ENCODE data around the gene DLG2.
A peak's percentile ranks its signal among the peaks of the same experiment; 100 is the strongest.

The DLG2 gene

GRCh38 chr11:84396521-84396920 is 1230.6 kb downstream of the DLG2 start:
- H3K27ac ChIP-seq (ENCODE audit: insufficient read depth in 1 of 2, low read depth in 1 of 2, low read length in 2 of 2, poor library complexity in 1 of 2, severe bottlenecking in 2 of 2) = no peak overlapping the region
- H3K9me3 ChIP-seq (ENCODE audit: control extremely low read depth in 1 of 5, control insufficient read depth in 4 of 5, insufficient read depth in 2 of 5, low read depth in 1 of 5, low read length in 4 of 5) = no peaks in the 10 kb centered on the region
- H3K4me1 ChIP-seq (ENCODE audit: control extremely low read depth in 1 of 4, control insufficient read depth in 4 of 4, insufficient read depth in 4 of 4, low read length in 3 of 4) = no peaks in the 10 kb centered on the region
- ChIA-PET POLR2A (no interaction called here), CTCF (no interaction called here)
- H3K36me3 ChIP-seq (ENCODE audit: control insufficient read depth in 4 of 4, insufficient read depth in 4 of 4, low read length in 3 of 4) = no peaks in the 10 kb centered on the region
- H3K27me3 ChIP-seq (replicated peaks in 2 of 5; ENCODE audit: control insufficient read depth in 4 of 5, insufficient read depth in 5 of 5, low read length in 4 of 5) = no peaks in the 10 kb centered on the region
- WGBS (ENCODE audit: insufficient coverage) = 100% methylated on average over 1 of the region's 3 CpGs
- no peak for DNase-seq
- H3K4me3 ChIP-seq (ENCODE audit: control insufficient read depth in 1 of 7, extremely low read depth in 1 of 7, insufficient read depth in 4 of 7, low read depth in 2 of 7, low read length in 6 of 7) = no peak overlapping the region

- Histone ChIP-seq H3K36me3 (ENCODE audit: control insufficient read depth in 4 of 4, insufficient read depth in 4 of 4, low read length in 3 of 4) (no peaks in the 10 kb centered on the region), H3K9me3 (ENCODE audit: control extremely low read depth in 1 of 5, control insufficient read depth in 4 of 5, insufficient read depth in 2 of 5, low read depth in 1 of 5, low read length in 4 of 5) (no peaks in the 10 kb centered on the region), H3K27me3 (replicated peaks in 2 of 5; ENCODE audit: control insufficient read depth in 4 of 5, insufficient read depth in 5 of 5, low read length in 4 of 5) (no peaks in the 10 kb centered on the region), H3K4me1 (ENCODE audit: control extremely low read depth in 1 of 4, control insufficient read depth in 4 of 4, insufficient read depth in 4 of 4, low read length in 3 of 4) (no peaks in the 10 kb centered on the region), H3K27ac (ENCODE audit: insufficient read depth in 1 of 2, low read depth in 1 of 2, low read length in 2 of 2, poor library complexity in 1 of 2, severe bottlenecking in 2 of 2) (no peak overlapping the region), H3K4me3 (ENCODE audit: control insufficient read depth in 1 of 7, extremely low read depth in 1 of 7, insufficient read depth in 4 of 7, low read depth in 2 of 7, low read length in 6 of 7) (no peak overlapping the region)
- ChIA-PET CTCF (no interaction called here), POLR2A (no interaction called here)
- no peak for DNase-seq
- 90% methylated on average over 3 of the region's 6 CpGs for WGBS (ENCODE audit: insufficient coverage)
Measured at GRCh38 chr11:84390441-84391078, 1236.6 kb downstream of the DLG2 start.

- H3K36me3 ChIP-seq (ENCODE audit: control insufficient read depth in 4 of 4, insufficient read depth in 4 of 4, low read length in 3 of 4) = no peaks in the 10 kb centered on the region
- no peaks in the 10 kb centered on the region for H3K27me3 ChIP-seq (replicated peaks in 2 of 5; ENCODE audit: control insufficient read depth in 4 of 5, insufficient read depth in 5 of 5, low read length in 4 of 5)
- ChIA-PET POLR2A (no interaction called here), CTCF (no interaction called here)
- H3K4me1 ChIP-seq (ENCODE audit: control extremely low read depth in 1 of 4, control insufficient read depth in 4 of 4, insufficient read depth in 4 of 4, low read length in 3 of 4) = no peaks in the 10 kb centered on the region
- DNase-seq = no peak
- no peaks in the 10 kb centered on the region for H3K9me3 ChIP-seq (ENCODE audit: control extremely low read depth in 1 of 5, control insufficient read depth in 4 of 5, insufficient read depth in 2 of 5, low read depth in 1 of 5, low read length in 4 of 5)
- no peak overlapping the region for H3K4me3 ChIP-seq (ENCODE audit: control insufficient read depth in 1 of 7, extremely low read depth in 1 of 7, insufficient read depth in 4 of 7, low read depth in 2 of 7, low read length in 6 of 7)
- no peak overlapping the region for H3K27ac ChIP-seq (ENCODE audit: insufficient read depth in 1 of 2, low read depth in 1 of 2, low read length in 2 of 2, poor library complexity in 1 of 2, severe bottlenecking in 2 of 2)
Measured at GRCh38 chr11:84389696-84390095, 1237.4 kb downstream of the DLG2 start.

- no peaks in the 10 kb centered on the region for H3K27me3 ChIP-seq (replicated peaks in 2 of 5; ENCODE audit: control insufficient read depth in 4 of 5, insufficient read depth in 5 of 5, low read length in 4 of 5)
- H3K9me3 ChIP-seq (ENCODE audit: control extremely low read depth in 1 of 5, control insufficient read depth in 4 of 5, insufficient read depth in 2 of 5, low read depth in 1 of 5, low read length in 4 of 5) = no peaks in the 10 kb centered on the region
- no peaks in the 10 kb centered on the region for H3K4me1 ChIP-seq (ENCODE audit: control extremely low read depth in 1 of 4, control insufficient read depth in 4 of 4, insufficient read depth in 4 of 4, low read length in 3 of 4)
- ChIA-PET CTCF (interaction anchor here (1.0 to 2.3 kb wide), 4 partner anchors 11 to 546 kb away, joined by 3 to 7 read pairs (median 3); no protein-coding TSS in a partner anchor), POLR2A (no interaction called here)
- H3K27ac ChIP-seq (ENCODE audit: insufficient read depth in 1 of 2, low read depth in 1 of 2, low read length in 2 of 2, poor library complexity in 1 of 2, severe bottlenecking in 2 of 2) = no peak overlapping the region
- DNase-seq = peak; percentile 10 to 49 (median 33)
- no peak overlapping the region for H3K4me3 ChIP-seq (ENCODE audit: control insufficient read depth in 1 of 7, extremely low read depth in 1 of 7, insufficient read depth in 4 of 7, low read depth in 2 of 7, low read length in 6 of 7)
- H3K36me3 ChIP-seq (ENCODE audit: control insufficient read depth in 4 of 4, insufficient read depth in 4 of 4, low read length in 3 of 4) = no peaks in the 10 kb centered on the region
Measured at GRCh38 chr11:84384731-84385130, 1242.4 kb downstream of the DLG2 start.

GRCh38 chr11:84383576-84383975 is 1243.6 kb downstream of the DLG2 start:
- Histone ChIP-seq H3K36me3 (ENCODE audit: control insufficient read depth in 4 of 4, insufficient read depth in 4 of 4, low read length in 3 of 4) (no peaks in the 10 kb centered on the region), H3K9me3 (ENCODE audit: control extremely low read depth in 1 of 5, control insufficient read depth in 4 of 5, insufficient read depth in 2 of 5, low read depth in 1 of 5, low read length in 4 of 5) (no peaks in the 10 kb centered on the region), H3K4me1 (ENCODE audit: control extremely low read depth in 1 of 4, control insufficient read depth in 4 of 4, insufficient read depth in 4 of 4, low read length in 3 of 4) (no peaks in the 10 kb centered on the region), H3K4me3 (ENCODE audit: control insufficient read depth in 1 of 7, extremely low read depth in 1 of 7, insufficient read depth in 4 of 7, low read depth in 2 of 7, low read length in 6 of 7) (no peak overlapping the region), H3K27me3 (replicated peaks in 2 of 5; ENCODE audit: control insufficient read depth in 4 of 5, insufficient read depth in 5 of 5, low read length in 4 of 5) (no peaks in the 10 kb centered on the region), H3K27ac (ENCODE audit: insufficient read depth in 1 of 2, low read depth in 1 of 2, low read length in 2 of 2, poor library complexity in 1 of 2, severe bottlenecking in 2 of 2) (no peak overlapping the region)
- WGBS (ENCODE audit: insufficient coverage) = 100% methylated on average over 2 of the region's 2 CpGs
- DNase-seq = no peak
- CTCF ChIA-PET = interaction anchor here (1.0 to 2.3 kb wide), 4 partner anchors 9 to 545 kb away, joined by 3 to 7 read pairs (median 3); no protein-coding TSS in a partner anchor
- POLR2A ChIA-PET = no interaction called here

GRCh38 chr11:84381666-84382065 is 1245.5 kb downstream of the DLG2 start:
- 100% methylated on average over 1 of the region's 1 CpG for WGBS (ENCODE audit: insufficient coverage)
- Histone ChIP-seq H3K36me3 (ENCODE audit: control insufficient read depth in 4 of 4, insufficient read depth in 4 of 4, low read length in 3 of 4) (no peaks in the 10 kb centered on the region), H3K4me1 (ENCODE audit: control extremely low read depth in 1 of 4, control insufficient read depth in 4 of 4, insufficient read depth in 4 of 4, low read length in 3 of 4) (no peaks in the 10 kb centered on the region), H3K9me3 (ENCODE audit: control extremely low read depth in 1 of 5, control insufficient read depth in 4 of 5, insufficient read depth in 2 of 5, low read depth in 1 of 5, low read length in 4 of 5) (no peaks in the 10 kb centered on the region), H3K4me3 (ENCODE audit: control insufficient read depth in 1 of 7, extremely low read depth in 1 of 7, insufficient read depth in 4 of 7, low read depth in 2 of 7, low read length in 6 of 7) (no peak overlapping the region), H3K27me3 (replicated peaks in 2 of 5; ENCODE audit: control insufficient read depth in 4 of 5, insufficient read depth in 5 of 5, low read length in 4 of 5) (no peaks in the 10 kb centered on the region), H3K27ac (ENCODE audit: insufficient read depth in 1 of 2, low read depth in 1 of 2, low read length in 2 of 2, poor library complexity in 1 of 2, severe bottlenecking in 2 of 2) (no peak overlapping the region)
- POLR2A ChIA-PET = no interaction called here
- CTCF ChIA-PET = no interaction called here
- no peak for DNase-seq

- no peak for DNase-seq
- Histone ChIP-seq H3K27me3 (replicated peaks in 2 of 5; ENCODE audit: control insufficient read depth in 4 of 5, insufficient read depth in 5 of 5, low read length in 4 of 5) (no peaks in the 10 kb centered on the region), H3K9me3 (ENCODE audit: control extremely low read depth in 1 of 5, control insufficient read depth in 4 of 5, insufficient read depth in 2 of 5, low read depth in 1 of 5, low read length in 4 of 5) (no peaks in the 10 kb centered on the region), H3K4me3 (ENCODE audit: control insufficient read depth in 1 of 7, extremely low read depth in 1 of 7, insufficient read depth in 4 of 7, low read depth in 2 of 7, low read length in 6 of 7) (no peak overlapping the region), H3K36me3 (ENCODE audit: control insufficient read depth in 4 of 4, insufficient read depth in 4 of 4, low read length in 3 of 4) (no peaks in the 10 kb centered on the region), H3K4me1 (ENCODE audit: control extremely low read depth in 1 of 4, control insufficient read depth in 4 of 4, insufficient read depth in 4 of 4, low read length in 3 of 4) (no peaks in the 10 kb centered on the region), H3K27ac (ENCODE audit: insufficient read depth in 1 of 2, low read depth in 1 of 2, low read length in 2 of 2, poor library complexity in 1 of 2, severe bottlenecking in 2 of 2) (no peak overlapping the region)
- ChIA-PET POLR2A (no interaction called here), CTCF (no interaction called here)
- WGBS (ENCODE audit: insufficient coverage) = no CpG with 5 or more reads among the region's 2 CpGs
Measured at GRCh38 chr11:84372381-84372950, 1254.7 kb downstream of the DLG2 start.

Measured in common myeloid progenitor, CD34-positive (primary cell).